ENCODE measurements around the gene STYXL2. TPM values are rescaled to one million over a fixed set of nuclear protein-coding genes. Genes with fewer than 3 reads are reported as not detected.

The STYXL2 gene
- total and polyA plus RNA-seq, 2 donors (not counting 3 experiments of a cell fraction or from before 2014, with no cell fraction given), result not detected

DNA sequence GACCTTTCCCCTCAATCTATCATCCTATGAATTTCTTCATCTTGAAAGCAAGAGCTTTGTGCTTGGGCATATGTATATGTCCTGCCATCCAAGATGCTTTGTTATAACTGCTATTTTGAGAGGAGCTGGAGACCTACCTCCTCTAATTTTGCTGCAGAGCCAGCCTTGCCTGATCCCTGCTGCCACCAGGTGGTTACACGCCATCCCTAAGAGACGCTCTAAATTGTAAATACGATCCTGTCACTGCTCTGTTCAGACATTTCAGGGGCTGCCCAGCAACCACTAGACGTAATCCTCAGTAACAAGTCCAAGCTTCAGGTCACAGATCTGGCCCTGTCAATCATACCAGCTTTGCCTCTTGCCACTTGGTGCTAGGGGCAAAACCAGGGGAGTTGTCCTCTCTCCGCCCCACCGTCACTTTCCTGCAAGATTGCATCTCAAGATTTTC, 36.6 kb upstream of the STYXL2 start:
- dilution Hi-C loops (cut with MboI; ENCODE audit: extremely low pct_ligation_motif_present, low sequenced_read_pairs) (no loop called here), intact Hi-C loops (cut with micrococcal nuclease) (loop anchor here (5.0 kb wide), 1 partner anchor 235 kb away; no protein-coding TSS in a partner anchor)
- no TSS peak for BruUV-seq (replicated peaks)

More for the DNA sequence above, 36.6 kb upstream of the STYXL2 start:
- H3K27me3 ChIP-seq (ENCODE audit: control insufficient read depth in 2 of 2, insufficient read depth in 2 of 2, low read length in 2 of 2), result no peaks in the 10 kb centered on the region
- ChIA-PET POLR2A (no interaction called here), CTCF (interaction anchor here (0.8 to 12.6 kb wide), 3 partner anchors 147 to 1133 kb away, joined by 4 to 509 read pairs (median 48); no protein-coding TSS in a partner anchor)
- H3K27ac ChIP-seq (ENCODE audit: insufficient read depth, low read depth, low read length), result no peak overlapping the region
- peaks cover 3% of the 10 kb centered on the region for H3K4me1 ChIP-seq (ENCODE audit: control insufficient read depth, extremely low read depth, insufficient read depth, low read length)
- no peak overlapping the region for H3K4me2 ChIP-seq (ENCODE audit: insufficient read depth, low read length)
- H3K9ac ChIP-seq (replicated peaks; ENCODE audit: extremely low read depth, insufficient read depth, low read length), result no peak overlapping the region
- H3K9me3 ChIP-seq (replicated peaks; ENCODE audit: control insufficient read depth, insufficient read depth, low read length), result no peaks in the 10 kb centered on the region
- H3K79me2 ChIP-seq (ENCODE audit: control insufficient read depth, insufficient read depth, low read length), result no peaks in the 10 kb centered on the region
- H3K4me3 ChIP-seq (replicated peaks in 1 of 3; ENCODE audit: insufficient read depth in 1 of 3, low read depth in 1 of 3, low read length in 3 of 3), result no peak overlapping the region
- DNase-seq (ENCODE audit: low read depth, low spot score), result no peak
- TF ChIP-seq MYC (IDR thresholded peaks at IDR 0.05; ENCODE audit: low read depth, low read length), result no peak
- no peak for TF ChIP-seq POLR2AphosphoS5 (IDR thresholded peaks at IDR 0.05; ENCODE audit: insufficient read depth, low read depth, low read length)
- TF ChIP-seq JUN (IDR thresholded peaks at IDR 0.05; ENCODE audit: borderline replicate concordance, insufficient read depth, insufficient read length, low read depth), result no peak
- TF ChIP-seq, protein P1, sequence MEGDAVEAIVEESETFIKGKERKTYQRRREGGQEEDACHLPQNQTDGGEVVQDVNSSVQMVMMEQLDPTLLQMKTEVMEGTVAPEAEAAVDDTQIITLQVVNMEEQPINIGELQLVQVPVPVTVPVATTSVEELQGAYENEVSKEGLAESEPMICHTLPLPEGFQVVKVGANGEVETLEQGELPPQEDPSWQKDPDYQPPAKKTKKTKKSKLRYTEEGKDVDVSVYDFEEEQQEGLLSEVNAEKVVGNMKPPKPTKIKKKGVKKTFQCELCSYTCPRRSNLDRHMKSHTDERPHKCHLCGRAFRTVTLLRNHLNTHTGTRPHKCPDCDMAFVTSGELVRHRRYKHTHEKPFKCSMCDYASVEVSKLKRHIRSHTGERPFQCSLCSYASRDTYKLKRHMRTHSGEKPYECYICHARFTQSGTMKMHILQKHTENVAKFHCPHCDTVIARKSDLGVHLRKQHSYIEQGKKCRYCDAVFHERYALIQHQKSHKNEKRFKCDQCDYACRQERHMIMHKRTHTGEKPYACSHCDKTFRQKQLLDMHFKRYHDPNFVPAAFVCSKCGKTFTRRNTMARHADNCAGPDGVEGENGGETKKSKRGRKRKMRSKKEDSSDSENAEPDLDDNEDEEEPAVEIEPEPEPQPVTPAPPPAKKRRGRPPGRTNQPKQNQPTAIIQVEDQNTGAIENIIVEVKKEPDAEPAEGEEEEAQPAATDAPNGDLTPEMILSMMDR (IDR thresholded peaks at IDR 0.05; ENCODE audit: extremely low read depth in 1 of 2, insufficient read depth in 1 of 2, low read depth in 1 of 2, low read length in 2 of 2), result peak in 1 of 2 donors; percentile 19
- TF ChIP-seq EZH2 (IDR thresholded peaks at IDR 0.05; ENCODE audit: borderline replicate concordance, low read depth, low read length, severe bottlenecking), result no peak
- no peak overlapping the region for H2AFZ ChIP-seq (ENCODE audit: low read depth, low read length)
- no peaks in the 10 kb centered on the region for H3K36me3 ChIP-seq (ENCODE audit: control insufficient read depth in 2 of 2, extremely low read depth in 1 of 2, insufficient read depth in 2 of 2, low read length in 2 of 2)
- H4K20me1 ChIP-seq (replicated peaks; ENCODE audit: control insufficient read depth, extremely low read depth, insufficient read depth, low read length), result no peaks in the 10 kb centered on the region
- no peaks in the 10 kb centered on the region for H3K9me1 ChIP-seq (replicated peaks; ENCODE audit: control insufficient read depth, extremely low read depth, insufficient read depth, low read length)
- no peak for FAIRE-seq

Measured in endothelial cell of umbilical vein (primary cell).